Gastrocnemius medialis (tissue), 4 donors: ENCODE measurements around the gene RSAD1. TPM values are rescaled to one million over a fixed set of nuclear protein-coding genes. Genes with fewer than 3 reads are reported as not detected.

ENCODE experiments used
- ATAC-seq, 2 donors: fragments of 150-250 bp; one replicate each; pipeline ENCODE4 v1.9.1; 2016
- DNase-seq, 2 donors: peaks; one replicate each; pipeline ENCODE4 v3.0.0-alpha.2; 2019
- H3K27ac ChIP-seq, 4 donors: fragments of 200-600 bp; sonication (generic); 1 replicate in 1 of 4; 2 replicates in 3 of 4; pipeline ENCODE4 v1.5.1; 2016 to 2018; ENCODE audit warnings: mild to moderate bottlenecking in 2 of 4, moderate library complexity in 1 of 4
- H3K27me3 ChIP-seq, 3 donors: fragments of 200-600 bp; sonication (generic) in 2 of 3; 1 replicate in 1 of 3; 2 replicates in 2 of 3; pipeline versions ENCODE4 v1.5.1 to v1.6.0; 2016 to 2019; ENCODE audit warnings: mild to moderate bottlenecking in 1 of 3, moderate library complexity in 1 of 3
- H3K36me3 ChIP-seq, 2 donors: fragments of 200-600 bp; sonication (generic) in 1 of 2; one replicate each; pipeline ENCODE4 v1.5.1; 2017 to 2018
- H3K4me1 ChIP-seq, 2 donors: fragments of 200-600 bp; sonication (generic) in 1 of 2; one replicate each; pipeline ENCODE4 v1.5.1; 2016 to 2017; ENCODE audit warnings: mild to moderate bottlenecking in 2 of 2
- H3K4me3 ChIP-seq, 4 donors: fragments of 200-600 bp; sonication (generic) in 3 of 4; 1 replicate in 1 of 4; 2 replicates in 3 of 4; pipeline ENCODE4 v1.5.1; 2016 to 2019; ENCODE audit warnings: mild to moderate bottlenecking in 2 of 4
- H3K9me3 ChIP-seq, 3 donors: fragments of 200-600 bp; sonication (generic) in 2 of 3; 1 replicate in 1 of 3; 2 replicates in 2 of 3; pipeline ENCODE4 v1.5.1; 2016 to 2019
- POLR2A ChIP-seq, 2 donors: fragments of 450-650 bp; IDR thresholded peaks; one replicate each; pipeline ENCODE4 v1.6.1; 2017; ENCODE audit warnings: antibody characterized with exemption in 2 of 2, mild to moderate bottlenecking in 2 of 2, moderate library complexity in 2 of 2
- in situ Hi-C, 4 donors: fragments of 200-750 bp; cut with MboI; loops; one replicate each; pipeline versions ENCODE4 v1.15.0 to v1.8.0; 2017; ENCODE audit warnings: low sequenced_read_pairs in 4 of 4
- intact Hi-C: fragments of 100-400 bp; cut with DNase I; formaldehyde crosslinking; loops from one replicate; pipeline ENCODE4 v1.15.1; 2023; ENCODE audit warnings: low total_unique reads
- total RNA-seq, 4 donors: library from RNA; depleted of rRNA; stranded (reverse); fragments of >200 nt; gene quantifications; one replicate each; pipeline versions ENCODE4 v1.1.0 to v1.2.3, GENCODE V29; 2016
- TF ChIP-seq, protein P1 (sequence below), 5 experiments: fragments of 450-650 bp in 3 of 5; fragments of 200-600 bp in 2 of 5; sonication (generic) in 2 of 5; IDR thresholded peaks in 4 of 5; conservative IDR thresholded peaks in 1 of 5; 1 replicate in 4 of 5; 2 replicates in 1 of 5; pipeline ENCODE4 v1.5.1; 2016 to 2019; ENCODE audit warnings: antibody characterized with exemption in 5 of 5, mild to moderate bottlenecking in 3 of 5, moderate library complexity in 3 of 5

Gene RSAD1
- total RNA-seq, 4 donors from 2014 or later = 27.1 to 67.4 (median 52.7) TPM

DNA sequence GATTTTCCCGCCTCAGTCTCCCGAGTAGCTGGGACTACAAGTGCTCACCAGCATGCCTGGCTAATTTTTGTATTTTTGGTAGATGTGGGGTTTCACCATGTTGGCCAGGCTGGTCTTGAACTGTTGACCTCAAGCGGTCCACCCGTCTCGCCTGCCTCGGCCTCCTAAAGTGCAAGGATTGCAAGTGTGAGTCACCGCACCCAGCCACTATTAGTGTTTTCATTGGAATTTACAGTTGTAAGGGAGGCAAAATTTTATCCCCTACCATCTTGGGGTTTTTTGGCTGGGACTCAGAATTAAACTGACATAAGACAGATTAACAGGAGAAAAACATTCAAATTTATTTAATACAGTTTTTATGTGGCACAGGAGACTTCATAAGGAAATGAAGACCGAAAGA, 17.3 kb downstream of the RSAD1 start:
- ATAC-seq = no peak

DNA sequence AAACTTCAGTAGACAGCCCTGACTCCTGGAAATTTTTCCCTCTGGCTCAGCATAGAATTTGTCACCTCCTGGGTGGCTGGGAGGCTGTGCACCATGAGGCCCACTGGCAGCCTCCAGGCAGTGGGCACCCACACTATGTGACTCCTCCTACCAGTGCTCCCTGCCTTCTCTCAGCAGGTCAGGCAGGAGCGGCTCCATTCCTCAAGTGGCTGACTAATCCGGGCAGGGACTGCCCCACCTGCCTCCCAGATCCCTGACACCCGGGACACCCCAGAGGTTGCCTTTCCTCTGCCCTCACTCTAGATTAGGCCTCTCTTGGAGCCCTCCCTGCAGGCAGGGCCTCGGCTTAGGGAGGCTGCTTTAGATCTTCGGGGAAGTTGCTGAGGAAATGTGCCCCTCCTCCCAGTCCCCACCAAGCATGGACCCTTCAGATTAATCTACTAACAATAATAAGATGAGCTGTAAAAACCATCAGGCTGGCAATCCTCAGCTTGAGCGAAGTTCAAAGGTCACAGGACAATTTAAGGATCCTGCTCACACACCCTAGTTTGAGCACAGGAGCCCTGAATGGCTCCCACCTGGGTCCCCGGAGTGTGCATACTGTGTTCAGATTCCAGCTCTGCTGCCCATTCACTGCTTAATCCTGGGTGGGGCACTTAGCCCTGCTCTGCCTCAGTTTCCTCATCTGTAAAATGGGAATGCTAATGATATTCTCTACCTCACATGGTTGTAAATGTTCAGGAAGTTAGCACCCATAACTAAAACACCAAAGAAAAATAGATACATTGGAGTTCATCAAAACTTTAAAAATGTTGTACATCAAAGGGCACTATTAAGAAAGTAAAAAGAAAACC, 19.6 kb downstream of the RSAD1 start:
- DNase-seq = no peak
- TF ChIP-seq, protein P1, sequence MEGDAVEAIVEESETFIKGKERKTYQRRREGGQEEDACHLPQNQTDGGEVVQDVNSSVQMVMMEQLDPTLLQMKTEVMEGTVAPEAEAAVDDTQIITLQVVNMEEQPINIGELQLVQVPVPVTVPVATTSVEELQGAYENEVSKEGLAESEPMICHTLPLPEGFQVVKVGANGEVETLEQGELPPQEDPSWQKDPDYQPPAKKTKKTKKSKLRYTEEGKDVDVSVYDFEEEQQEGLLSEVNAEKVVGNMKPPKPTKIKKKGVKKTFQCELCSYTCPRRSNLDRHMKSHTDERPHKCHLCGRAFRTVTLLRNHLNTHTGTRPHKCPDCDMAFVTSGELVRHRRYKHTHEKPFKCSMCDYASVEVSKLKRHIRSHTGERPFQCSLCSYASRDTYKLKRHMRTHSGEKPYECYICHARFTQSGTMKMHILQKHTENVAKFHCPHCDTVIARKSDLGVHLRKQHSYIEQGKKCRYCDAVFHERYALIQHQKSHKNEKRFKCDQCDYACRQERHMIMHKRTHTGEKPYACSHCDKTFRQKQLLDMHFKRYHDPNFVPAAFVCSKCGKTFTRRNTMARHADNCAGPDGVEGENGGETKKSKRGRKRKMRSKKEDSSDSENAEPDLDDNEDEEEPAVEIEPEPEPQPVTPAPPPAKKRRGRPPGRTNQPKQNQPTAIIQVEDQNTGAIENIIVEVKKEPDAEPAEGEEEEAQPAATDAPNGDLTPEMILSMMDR (IDR thresholded peaks at IDR 0.05 in 4 of 5, conservative IDR thresholded peaks at IDR 0.05 in 1 of 5) = no peak
- no peak for TF ChIP-seq POLR2A (IDR thresholded peaks at IDR 0.05)
- Histone ChIP-seq H3K36me3 (no peaks in the 10 kb centered on the region), H3K4me1 (no peaks in the 10 kb centered on the region), H3K27ac (no peak overlapping the region), H3K9me3 (no peaks in the 10 kb centered on the region), H3K27me3 (no peaks in the 10 kb centered on the region), H3K4me3 (no peak overlapping the region)
- intact Hi-C loops (no loop called here), in situ Hi-C loops (loop anchor here in 1 of 4 donors (25.0 kb wide), 1 partner anchor 111 kb away; the partner anchor contains the start of gene LRRC59)
- no peak for ATAC-seq

More for the DNA sequence above, 17.3 kb downstream of the RSAD1 start:
- TF ChIP-seq, protein P1 (IDR thresholded peaks at IDR 0.05 in 4 of 5, conservative IDR thresholded peaks at IDR 0.05 in 1 of 5) = no peak
- no peak for TF ChIP-seq POLR2A (IDR thresholded peaks at IDR 0.05)
- intact Hi-C loops (no loop called here), in situ Hi-C loops (loop anchor here in 1 of 4 donors (25.0 kb wide), 1 partner anchor 109 kb away; the partner anchor contains the start of gene LRRC59)
- H3K27ac ChIP-seq = no peak overlapping the region
- H3K4me3 ChIP-seq = no peak overlapping the region
- no peaks in the 10 kb centered on the region for H3K27me3 ChIP-seq
- no peak for DNase-seq
- no peaks in the 10 kb centered on the region for H3K9me3 ChIP-seq
- H3K4me1 ChIP-seq = no peaks in the 10 kb centered on the region
- H3K36me3 ChIP-seq = no peaks in the 10 kb centered on the region

DNA sequence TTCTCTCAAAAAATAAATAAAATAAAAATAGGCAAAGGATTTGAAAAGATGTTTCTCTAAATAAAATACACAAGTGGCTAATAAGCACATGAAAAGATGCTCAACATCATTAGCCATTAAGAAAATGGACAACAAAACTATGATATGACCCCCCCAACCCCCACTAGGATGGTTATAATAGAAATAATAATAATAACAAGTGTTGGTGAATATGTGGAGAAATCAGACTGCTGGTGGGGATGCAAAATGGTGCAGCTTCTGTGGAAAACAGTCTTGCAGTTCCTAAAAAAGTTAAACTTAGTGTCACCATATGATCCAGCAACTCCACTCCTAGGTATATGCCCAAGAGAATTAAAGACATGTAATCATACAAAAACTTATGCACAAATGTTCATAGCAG, 20.6 kb downstream of the RSAD1 start:
- Histone ChIP-seq H3K9me3 (no peaks in the 10 kb centered on the region), H3K4me3 (no peak overlapping the region), H3K27me3 (no peaks in the 10 kb centered on the region), H3K27ac (no peak overlapping the region), H3K36me3 (no peaks in the 10 kb centered on the region), H3K4me1 (no peaks in the 10 kb centered on the region)
- intact Hi-C loops (no loop called here), in situ Hi-C loops (loop anchor here in 1 of 4 donors (25.0 kb wide), 1 partner anchor 112 kb away; the partner anchor contains the start of gene LRRC59)
- DNase-seq (no peak), ATAC-seq (no peak)
- no peak for TF ChIP-seq POLR2A (IDR thresholded peaks at IDR 0.05)
- TF ChIP-seq, protein P1 (IDR thresholded peaks at IDR 0.05 in 4 of 5, conservative IDR thresholded peaks at IDR 0.05 in 1 of 5) = no peak

DNA sequence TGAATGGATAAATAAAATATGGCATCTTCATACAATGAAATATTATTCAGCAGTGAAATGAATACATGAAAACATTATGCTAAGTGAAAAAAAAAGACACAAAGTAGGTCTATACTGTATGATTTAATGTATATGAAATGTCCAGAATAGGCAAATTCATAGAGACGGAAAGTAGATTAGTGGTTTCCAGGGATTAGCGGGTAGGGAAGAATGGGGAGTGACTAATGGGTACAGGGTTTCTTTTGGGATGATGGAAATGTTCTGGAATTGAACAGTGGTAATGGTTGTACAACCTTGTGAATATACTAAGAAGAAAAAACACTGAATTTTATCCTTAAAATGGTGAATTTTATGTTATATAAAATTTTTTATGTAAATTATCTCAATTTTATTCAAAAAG, 21.1 kb downstream of the RSAD1 start:
- in situ Hi-C loops = loop anchor here in 1 of 4 donors (25.0 kb wide), 1 partner anchor 112 kb away; the partner anchor contains the start of gene LRRC59
- Histone ChIP-seq H3K36me3 (no peaks in the 10 kb centered on the region), H3K27ac (no peak overlapping the region), H3K9me3 (no peaks in the 10 kb centered on the region), H3K4me3 (no peak overlapping the region), H3K27me3 (no peaks in the 10 kb centered on the region), H3K4me1 (no peaks in the 10 kb centered on the region)
- DNase-seq (no peak), ATAC-seq (no peak)
- TF ChIP-seq, protein P1 (IDR thresholded peaks at IDR 0.05 in 4 of 5, conservative IDR thresholded peaks at IDR 0.05 in 1 of 5) = no peak
- TF ChIP-seq POLR2A (IDR thresholded peaks at IDR 0.05) = no peak
- intact Hi-C loops = no loop called here
